B cell (primary cell): ENCODE results near the gene MRPS6. TPM values are rescaled to one million over a fixed set of nuclear protein-coding genes. Genes with fewer than 3 reads are reported as not detected.

Source experiments
- ATAC-seq: fragments of 200-7000 bp; cut with Tn5 transposase; one replicate; pipeline ENCODE4 v1.10.0; 2021; ENCODE audit warnings: low read depth, mild to moderate bottlenecking, moderate number of reproducible peaks, moderate library complexity
- CTCF ChIA-PET: fragments of 350-600 bp; sonication (Branson Sonifier 250); formaldehyde crosslinking; loops from one replicate; lab custom pipeline; 2021; ENCODE audit warnings: antibody characterized with exemption, inconsistent platforms; lab: Charles Lee
- POLR2A ChIA-PET: fragments of 350-600 bp; sonication (Branson Sonifier 250); formaldehyde crosslinking; loops from one replicate; lab custom pipeline; 2021; ENCODE audit warnings: antibody characterized with exemption; lab: Charles Lee
- DNase-seq: peaks from one replicate; pipeline ENCODE4 v3.0.0; 2013
- H2AFZ ChIP-seq: 2 replicates; pipeline ENCODE4 v1.6.1; 2012; ENCODE audit warnings: mild to moderate bottlenecking, low read depth, low read length; ENCODE audit not compliant: insufficient read depth, poor library complexity, severe bottlenecking
- H3K27ac ChIP-seq, 2 donors: 1 replicate in 1 of 2; 2 replicates in 1 of 2; pipeline ENCODE4 v1.5.1; 2012 to 2013; ENCODE audit warnings: low read length in 2 of 2, mild to moderate bottlenecking in 2 of 2, moderate library complexity in 1 of 2
- H3K27me3 ChIP-seq, 4 experiments: fragments of 200-600 bp in 1 of 4; sonication (generic) in 1 of 4; replicated peaks in 1 of 4; 1 replicate in 2 of 4; 2 replicates in 2 of 4; pipeline versions ENCODE4 v1.6.1 to v1.7.0; 2013 to 2016; ENCODE audit warnings: low read length in 3 of 4, mild to moderate bottlenecking in 2 of 4, mixed read lengths in 1 of 4, moderate library complexity in 1 of 4; ENCODE audit not compliant: insufficient read depth in 4 of 4, control insufficient read depth in 3 of 4; ENCODE audit errors: control extremely low read depth in 1 of 4
- H3K36me3 ChIP-seq, 2 experiments: replicated peaks in 1 of 2; 1 replicate in 1 of 2; 2 replicates in 1 of 2; pipeline versions ENCODE4 v1.6.1 to v1.7.1; 2013; ENCODE audit warnings: low read length in 1 of 2; ENCODE audit not compliant: insufficient read depth in 2 of 2, control insufficient read depth in 1 of 2; ENCODE audit errors: control extremely low read depth in 1 of 2, extremely low read depth in 1 of 2
- H3K4me1 ChIP-seq, 2 donors: fragments of 200-600 bp in 1 of 2; sonication (generic) in 1 of 2; 1 replicate in 1 of 2; 2 replicates in 1 of 2; pipeline versions ENCODE4 v1.5.1 to v1.6.1; 2013 to 2017; ENCODE audit warnings: low read length in 2 of 2; ENCODE audit not compliant: control insufficient read depth in 2 of 2, insufficient read depth in 2 of 2
- H3K4me2 ChIP-seq: replicated peaks from 2 replicates; pipeline ENCODE3; 2012; ENCODE audit warnings: mild to moderate bottlenecking, low read depth, low read length; ENCODE audit not compliant: poor library complexity, severe bottlenecking
- H3K4me3 ChIP-seq, 5 experiments: fragments of 200-600 bp in 1 of 5; sonication (generic) in 1 of 5; 1 replicate in 3 of 5; 2 replicates in 2 of 5; pipeline versions ENCODE4 v1.5.1 to v1.7.0; 2011 to 2016; ENCODE audit warnings: low read length in 4 of 5, mild to moderate bottlenecking in 4 of 5, low read depth in 2 of 5, control low read depth in 1 of 5, moderate library complexity in 1 of 5; ENCODE audit not compliant: insufficient read depth in 1 of 5; ENCODE audit errors: control extremely low read depth in 1 of 5, extremely low read depth in 1 of 5
- H3K79me2 ChIP-seq: fragments of 200-600 bp; sonication (generic); one replicate; pipeline ENCODE4 v1.6.0; 2016; ENCODE audit warnings: low read length; ENCODE audit not compliant: control insufficient read depth, insufficient read depth
- H3K9ac ChIP-seq: fragments of 200-600 bp; sonication (generic); 2 replicates; pipeline ENCODE4 v1.6.1; 2017; ENCODE audit warnings: mild to moderate bottlenecking, low read length, moderate library complexity
- H3K9me3 ChIP-seq, 3 donors: one replicate each; pipeline versions ENCODE4 v1.6.1 to v1.7.1; 2013; ENCODE audit warnings: low read length in 2 of 3; ENCODE audit not compliant: control insufficient read depth in 2 of 3, insufficient read depth in 1 of 3; ENCODE audit errors: control extremely low read depth in 1 of 3
- H4K20me1 ChIP-seq: 2 replicates; pipeline ENCODE4 v1.6.0; 2012; ENCODE audit warnings: mild to moderate bottlenecking, low read length; ENCODE audit not compliant: insufficient read depth, control insufficient read depth, poor library complexity, severe bottlenecking
- H3K27ac Mint-ChIP-seq: one replicate; pipeline ENCODE4 v1.8.0; 2021; ENCODE audit warnings: mixed read lengths
- H3K27me3 Mint-ChIP-seq: one replicate; pipeline ENCODE4 v1.8.0; 2021; ENCODE audit warnings: mixed read lengths
- H3K4me1 Mint-ChIP-seq: one replicate; pipeline ENCODE4 v1.8.0; 2021; ENCODE audit warnings: mixed read lengths
- H3K4me3 Mint-ChIP-seq: one replicate; pipeline ENCODE4 v1.8.0; 2021; ENCODE audit warnings: mixed read lengths
- H3K9me3 Mint-ChIP-seq: one replicate; pipeline ENCODE4 v1.8.0; 2022; ENCODE audit warnings: mixed read lengths; ENCODE audit not compliant: insufficient read depth
- CTCF ChIP-seq: fragments of 200-600 bp; IDR thresholded peaks from one replicate; pipeline ENCODE4 v1.8.0; 2022; ENCODE audit warnings: antibody characterized with exemption, mild to moderate bottlenecking
- EZH2 ChIP-seq: IDR thresholded peaks from 2 replicates; pipeline ENCODE4 v1.6.1; 2012; ENCODE audit warnings: borderline replicate concordance, low read depth, mild to moderate bottlenecking, moderate library complexity, low read length; ENCODE audit not compliant: insufficient read depth, poor library complexity, severe bottlenecking
- WGBS: methylation state at CpG from one replicate; pipeline ENCODE4 v1.1.5; 2013; ENCODE audit warnings: missing lambda C conversion rate; ENCODE audit not compliant: insufficient coverage; 5-methylcytosine and 5-hydroxymethylcytosine counted together
- intact Hi-C: fragments of 100-400 bp; cut with micrococcal nuclease; formaldehyde crosslinking; loops from one replicate; pipeline ENCODE4 v1.10.0; 2022
- polyA minus RNA-seq: library from RNA; depleted of rRNA, polyadenylated mRNA; stranded (reverse); fragments of >200 nt; gene quantifications from 2 replicates; pipeline ENCODE4 v1.2.3, GENCODE V29; 2012
- polyA plus RNA-seq: library from polyadenylated mRNA; depleted of rRNA; stranded (reverse); fragments of >200 nt; gene quantifications from 2 replicates; pipeline ENCODE4 v1.2.3, GENCODE V29; 2012
- total RNA-seq, 2 donors: library from RNA; stranded (reverse); fragments of 120-200 nt in 1 of 2; gene quantifications; 1 replicate in 1 of 2; 2 replicates in 1 of 2; pipeline versions ENCODE4 v1.2.3 to v1.2.4, GENCODE V29; 2013 to 2022

The MRPS6 gene
- total RNA-seq (36.5 and 37.9 TPM in 2 replicates), polyA plus RNA-seq (15.7 and 19.7 TPM in 2 replicates), polyA minus RNA-seq (4.8 and 5.1 TPM in 2 replicates)
- total RNA-seq (2013), result 13.6 TPM

DNA sequence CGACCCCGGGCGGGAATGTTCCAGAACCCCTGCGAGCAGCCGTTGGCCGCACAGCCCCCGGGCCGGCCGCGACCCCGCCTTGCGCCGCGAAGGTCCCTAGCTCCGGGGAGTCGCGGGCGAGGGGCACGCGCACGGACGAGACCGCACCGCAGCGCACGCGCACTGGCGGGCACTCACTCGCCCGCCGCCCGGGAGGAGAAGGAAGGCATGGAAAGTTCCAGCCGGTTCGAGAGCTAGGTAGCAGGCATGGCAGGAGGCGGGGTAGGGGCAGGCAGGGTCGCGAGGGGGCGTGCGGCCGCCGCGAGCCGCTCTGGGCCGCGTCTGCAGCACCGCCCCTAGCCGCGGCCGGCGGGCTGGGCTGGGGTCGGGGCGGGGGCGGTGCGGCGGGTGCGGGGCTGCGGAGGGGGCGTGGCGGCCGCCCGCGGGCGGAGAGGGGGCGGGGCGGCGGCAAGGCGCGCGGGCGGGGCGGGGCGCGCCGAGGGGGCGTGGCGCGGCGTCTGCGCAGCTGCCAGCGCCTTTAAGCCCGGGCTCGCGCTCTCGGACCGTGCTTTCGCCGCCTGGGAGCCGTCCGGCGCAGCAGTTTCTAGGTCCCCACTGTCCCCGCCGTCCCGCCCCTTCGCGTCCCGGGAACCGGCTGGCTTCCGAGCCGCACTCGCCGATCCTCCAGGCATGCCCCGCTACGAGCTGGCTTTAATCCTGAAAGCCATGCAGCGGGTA, at the start of gene MRPS6, which contains the start of gene SLC5A3:
Gene MRPS6 (plus strand): TSS at position 547 of the 717 bp plus-strand sequence. CDS start 123 bp downstream, at position 670.
Gene SLC5A3 (plus strand): TSS at position 547 of the 717 bp plus-strand sequence. CDS start 21,621 bp downstream, outside the sequence.
- TF ChIP-seq EZH2 (no peak), CTCF (no peak)
- Histone ChIP-seq H3K36me3 (peaks cover 0 to 2% of the 10 kb centered on the region in 2 experiments), H3K4me2 (peak within 1 kb of the TSS; percentile 86), H3K9me3 (no peaks in the 10 kb centered on the region), H3K9ac (peak within 1 kb of the TSS; percentile 73), H3K4me1 (peaks cover 13 to 19% of the 10 kb centered on the region in 2 donors), H3K4me3 (peak within 1 kb of the TSS; percentile 60 to 92 (median 79)), H2AFZ (peak within 1 kb of the TSS; percentile 84), H3K27me3 (no peaks in the 10 kb centered on the region), H4K20me1 (peaks cover 29% of the 10 kb centered on the region), H3K27ac (peak within 1 kb of the TSS; percentile 51 to 69), H3K79me2 (peaks cover 37% of the 10 kb centered on the region)
- peak; percentile 78 for ATAC-seq
- H3K4me3 Mint-ChIP-seq, result peak within 1 kb of the TSS; percentile 92
- WGBS, result under 1% methylated on average over 101 of the region's 104 CpGs
- H3K27ac Mint-ChIP-seq, result peak within 1 kb of the TSS; percentile 91
- H3K9me3 Mint-ChIP-seq, result no peaks in the 10 kb centered on the region
- H3K4me1 Mint-ChIP-seq, result peaks cover 44% of the 10 kb centered on the region
- ChIA-PET POLR2A (interaction anchor here (0.6 to 2.3 kb wide), 7 partner anchors 51 to 701 kb away, joined by 3 to 15 read pairs (median 3); no protein-coding TSS in a partner anchor), CTCF (interaction anchor here (0.5 to 2.6 kb wide), 6 partner anchors 53 to 275 kb away, joined by 3 to 31 read pairs (median 6); no protein-coding TSS in a partner anchor)
- DNase-seq, result peak; percentile 88
- intact Hi-C loops, result loop anchor here (1.0 to 10.0 kb wide), 7 partner anchors 53 to 1992 kb away; partner anchors contain the start of genes ATP5PO, ITSN1 and SETD4
- H3K27me3 Mint-ChIP-seq, result no peaks in the 10 kb centered on the region
